ENCODE results near the gene BTBD6.

Gene BTBD6

DNA sequence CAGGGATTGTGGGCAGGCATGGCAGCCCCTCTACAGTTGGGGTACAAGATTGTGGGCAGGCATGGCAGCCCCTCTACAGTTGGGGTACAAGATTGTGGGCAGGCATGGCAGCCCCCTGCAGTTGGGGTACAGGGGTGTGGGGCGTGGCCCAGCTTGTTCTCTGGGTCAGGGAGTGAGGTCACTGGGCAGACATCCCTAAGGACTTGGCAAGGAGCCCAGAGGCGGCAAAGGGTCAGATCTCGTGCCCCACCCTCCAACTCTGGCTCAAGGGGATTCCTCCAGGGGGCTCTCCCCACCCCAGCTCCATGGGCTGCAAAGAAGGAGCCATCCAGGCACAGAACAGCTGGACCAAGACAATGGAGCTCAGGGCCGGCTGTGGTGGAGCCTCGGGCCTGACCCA lies 41.5 kb upstream of the BTBD6 start:
- H3K4me3 ChIP-seq (ENCODE audit: low read depth, low read length), result no peak overlapping the region
- TF ChIP-seq, protein P1, sequence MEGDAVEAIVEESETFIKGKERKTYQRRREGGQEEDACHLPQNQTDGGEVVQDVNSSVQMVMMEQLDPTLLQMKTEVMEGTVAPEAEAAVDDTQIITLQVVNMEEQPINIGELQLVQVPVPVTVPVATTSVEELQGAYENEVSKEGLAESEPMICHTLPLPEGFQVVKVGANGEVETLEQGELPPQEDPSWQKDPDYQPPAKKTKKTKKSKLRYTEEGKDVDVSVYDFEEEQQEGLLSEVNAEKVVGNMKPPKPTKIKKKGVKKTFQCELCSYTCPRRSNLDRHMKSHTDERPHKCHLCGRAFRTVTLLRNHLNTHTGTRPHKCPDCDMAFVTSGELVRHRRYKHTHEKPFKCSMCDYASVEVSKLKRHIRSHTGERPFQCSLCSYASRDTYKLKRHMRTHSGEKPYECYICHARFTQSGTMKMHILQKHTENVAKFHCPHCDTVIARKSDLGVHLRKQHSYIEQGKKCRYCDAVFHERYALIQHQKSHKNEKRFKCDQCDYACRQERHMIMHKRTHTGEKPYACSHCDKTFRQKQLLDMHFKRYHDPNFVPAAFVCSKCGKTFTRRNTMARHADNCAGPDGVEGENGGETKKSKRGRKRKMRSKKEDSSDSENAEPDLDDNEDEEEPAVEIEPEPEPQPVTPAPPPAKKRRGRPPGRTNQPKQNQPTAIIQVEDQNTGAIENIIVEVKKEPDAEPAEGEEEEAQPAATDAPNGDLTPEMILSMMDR (IDR thresholded peaks at IDR 0.05; ENCODE audit: low read depth, low read length, missing control alignments), result no peak
- in situ Hi-C loops (cut with HindIII; ENCODE audit: low sequenced_read_pairs), result no loop called here
- no peak for DNase-seq (ENCODE audit: low read depth)

DNA sequence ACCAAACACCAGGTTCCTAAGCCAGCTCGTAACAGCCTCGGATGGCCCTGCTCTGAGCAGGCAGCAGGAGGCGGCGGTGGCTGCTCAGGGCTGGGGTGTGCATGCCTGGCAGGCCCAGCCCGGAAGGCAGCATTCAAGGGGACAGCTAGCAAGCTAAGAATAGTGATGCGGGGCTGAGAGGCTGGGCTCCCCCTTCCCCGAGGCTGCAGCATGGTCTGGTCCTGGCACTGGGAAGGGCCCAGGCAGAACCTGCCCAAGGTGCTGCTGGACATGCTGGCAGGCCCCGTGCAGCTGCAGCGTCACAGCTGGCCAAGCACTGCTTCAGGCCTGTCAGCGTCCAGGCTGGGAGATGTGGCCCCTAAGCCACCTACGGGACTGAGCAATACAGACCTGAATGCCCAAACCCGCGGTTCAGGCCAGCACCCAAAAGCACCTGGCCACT lies 40.9 kb upstream of the BTBD6 start:
- no peak for DNase-seq (ENCODE audit: low read depth)
- H3K4me3 ChIP-seq (ENCODE audit: low read depth, low read length), result no peak overlapping the region
- TF ChIP-seq, protein P1 (IDR thresholded peaks at IDR 0.05; ENCODE audit: low read depth, low read length, missing control alignments), result no peak
- in situ Hi-C loops (cut with HindIII; ENCODE audit: low sequenced_read_pairs), result no loop called here

DNA sequence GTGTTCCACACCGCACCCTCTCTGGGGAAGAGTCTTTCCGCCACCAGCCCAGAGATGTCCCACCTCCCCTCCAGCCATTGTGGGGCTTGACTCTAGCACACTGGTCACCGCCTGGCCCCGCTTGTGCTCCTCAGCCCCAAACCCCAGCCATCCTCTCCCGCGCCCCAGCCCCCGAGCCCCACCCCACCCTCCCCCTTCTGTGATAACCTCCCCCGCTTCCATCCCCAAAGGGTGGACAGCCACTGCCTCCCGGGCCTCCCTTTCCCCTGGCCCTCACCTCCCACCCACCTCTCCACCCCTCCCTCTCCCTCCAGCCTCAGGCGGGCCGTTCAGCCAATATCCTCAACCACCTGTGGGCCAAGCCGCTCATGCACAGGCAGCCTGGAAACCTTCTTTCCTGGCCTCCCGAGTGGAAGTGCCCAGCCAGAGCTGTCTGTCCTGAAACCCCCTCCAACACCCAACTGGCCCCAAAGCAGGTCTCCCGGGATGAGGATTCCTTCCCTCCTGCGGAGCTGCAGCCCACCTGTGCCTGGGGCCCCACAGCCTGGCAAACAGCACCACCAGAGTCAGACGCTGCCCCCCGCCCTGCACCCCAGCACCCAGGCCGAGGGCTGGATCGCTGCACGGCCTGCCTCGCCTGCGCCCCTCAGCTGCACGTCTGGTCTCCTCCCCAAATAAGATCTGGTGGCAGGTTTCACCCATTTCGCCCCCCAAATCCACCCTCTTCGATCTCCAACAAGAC lies 40.2 kb upstream of the BTBD6 start:
- DNase-seq (ENCODE audit: low read depth), result no peak
- H3K4me3 ChIP-seq (ENCODE audit: low read depth, low read length), result no peak overlapping the region
- TF ChIP-seq, protein P1 (IDR thresholded peaks at IDR 0.05; ENCODE audit: low read depth, low read length, missing control alignments), result no peak
- in situ Hi-C loops (cut with HindIII; ENCODE audit: low sequenced_read_pairs), result no loop called here

DNA sequence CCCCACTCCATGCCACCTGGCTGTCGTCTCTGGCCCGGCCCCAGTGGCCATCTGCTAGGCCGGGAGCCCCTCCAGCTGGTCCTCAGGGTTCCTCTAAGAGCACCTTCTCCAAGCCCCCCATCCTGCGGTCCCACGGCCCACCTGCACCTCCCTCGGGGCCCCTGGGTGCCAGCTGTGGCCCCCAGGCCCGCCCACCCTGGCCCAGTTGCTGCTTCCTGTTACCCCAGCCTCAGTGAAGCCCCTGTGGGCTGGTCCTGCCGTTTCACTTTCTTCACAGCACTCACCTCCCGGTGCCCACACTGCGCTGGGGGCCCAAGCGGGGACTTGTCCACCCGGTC lies 39.6 kb upstream of the BTBD6 start:
- DNase-seq (ENCODE audit: low read depth), result no peak
- in situ Hi-C loops (cut with HindIII; ENCODE audit: low sequenced_read_pairs), result no loop called here
- TF ChIP-seq, protein P1 (IDR thresholded peaks at IDR 0.05; ENCODE audit: low read depth, low read length, missing control alignments), result no peak
- no peak overlapping the region for H3K4me3 ChIP-seq (ENCODE audit: low read depth, low read length)

DNA sequence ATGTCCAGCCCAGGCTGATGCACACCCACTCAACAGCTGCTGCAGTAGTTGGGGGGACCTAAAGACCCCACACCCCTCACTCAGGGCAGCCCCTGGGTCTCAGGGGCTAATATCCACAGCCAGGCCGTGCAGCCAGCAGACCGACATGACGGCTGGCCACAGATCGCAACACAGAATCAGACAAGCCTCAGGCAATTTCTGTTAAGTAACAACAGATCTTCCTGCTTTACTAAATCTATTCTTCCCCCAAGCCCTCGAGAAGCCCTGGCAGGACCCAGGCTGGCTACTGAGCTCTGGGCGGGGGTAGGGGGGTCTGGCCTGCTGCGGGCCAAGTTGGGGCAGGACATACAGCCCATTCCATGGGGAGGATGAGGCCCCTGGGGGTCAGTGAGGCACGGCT lies 39.2 kb upstream of the BTBD6 start:
- H3K4me3 ChIP-seq (ENCODE audit: low read depth, low read length), result no peak overlapping the region
- no peak for DNase-seq (ENCODE audit: low read depth)
- TF ChIP-seq, protein P1 (IDR thresholded peaks at IDR 0.05; ENCODE audit: low read depth, low read length, missing control alignments), result no peak
- in situ Hi-C loops (cut with HindIII; ENCODE audit: low sequenced_read_pairs), result no loop called here

DNA sequence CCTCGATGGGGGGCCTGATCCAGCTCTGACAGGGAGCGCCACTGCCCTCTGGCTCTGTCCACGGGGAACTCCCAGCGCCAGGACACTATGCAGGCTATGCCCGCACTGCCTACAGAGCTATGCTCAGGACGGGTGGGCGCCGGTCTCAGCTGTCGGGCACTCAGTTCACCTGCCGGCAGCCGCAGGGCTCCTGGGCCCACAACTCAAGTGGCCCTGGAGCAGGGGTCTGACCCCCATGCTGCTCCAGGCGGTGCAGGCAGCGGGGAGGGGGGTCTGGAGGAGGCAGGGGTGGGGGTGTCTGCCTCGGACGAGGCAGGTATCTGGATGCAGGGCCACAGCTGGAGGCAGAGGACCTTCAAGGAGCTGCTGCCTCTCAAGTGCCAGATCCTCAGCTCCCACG lies 38.7 kb upstream of the BTBD6 start:
- in situ Hi-C loops (cut with HindIII; ENCODE audit: low sequenced_read_pairs), result no loop called here
- TF ChIP-seq, protein P1 (IDR thresholded peaks at IDR 0.05; ENCODE audit: low read depth, low read length, missing control alignments), result no peak
- H3K4me3 ChIP-seq (ENCODE audit: low read depth, low read length), result no peak overlapping the region
- DNase-seq (ENCODE audit: low read depth), result no peak
